Mesothelial cell of epicardium (in vitro differentiated cells): ENCODE measurements around the gene RILPL1. TPM values are rescaled to one million over a fixed set of nuclear protein-coding genes. Genes with fewer than 3 reads are reported as not detected.
"Not testable (repeated sequence)": the region's sequence is repeated elsewhere in the genome, so short reads cannot be mapped to it uniquely, and the experiment has no call there.

ENCODE experiments used
- DNase-seq, 2 experiments: peaks; one replicate each; pipeline ENCODE4 v3.0.0; 2021; ENCODE audit warnings: low spot score in 2 of 2; ENCODE audit not compliant: unreplicated experiment in 2 of 2
- H3K27ac Mint-ChIP-seq: 2 replicates; pipeline ENCODE4 v1.8.0; 2021; ENCODE audit warnings: mixed read lengths
- H3K27me3 Mint-ChIP-seq: 2 replicates; pipeline ENCODE4 v1.8.0; 2021; ENCODE audit warnings: low read depth, mixed read lengths
- H3K36me3 Mint-ChIP-seq: 2 replicates; pipeline ENCODE4 v1.8.0; 2021; ENCODE audit warnings: mixed read lengths
- H3K4me1 Mint-ChIP-seq: 2 replicates; pipeline ENCODE4 v1.8.0; 2021; ENCODE audit warnings: mixed read lengths
- H3K4me3 Mint-ChIP-seq: 2 replicates; pipeline ENCODE4 v1.8.0; 2021; ENCODE audit warnings: mild to moderate bottlenecking, moderate library complexity, mixed read lengths
- H3K9me3 Mint-ChIP-seq: 2 replicates; pipeline ENCODE4 v1.8.0; 2021; ENCODE audit warnings: mixed read lengths
- total RNA-seq: library from RNA; stranded (reverse); gene quantifications from 3 replicates; pipeline ENCODE4 v1.2.1, GENCODE V29; 2021
- TF ChIP-seq, protein P1 (sequence below): fragments of 200-600 bp; sonication (generic); IDR thresholded peaks from one replicate; pipeline ENCODE4 v1.5.0; 2021; ENCODE audit warnings: antibody characterized with exemption; ENCODE audit not compliant: unreplicated experiment

The RILPL1 gene
- total RNA-seq, 1 donor from 2014 or later, result 45.4 TPM

- Mint-ChIP-seq H3K36me3 (peaks cover 35% of the 10 kb centered on the region), H3K4me3 (no peak overlapping the region), H3K9me3 (no peaks in the 10 kb centered on the region), H3K27ac (peak overlapping the region; percentile 26), H3K27me3 (no peaks in the 10 kb centered on the region), H3K4me1 (peaks cover 18% of the 10 kb centered on the region)
- TF ChIP-seq, protein P1, sequence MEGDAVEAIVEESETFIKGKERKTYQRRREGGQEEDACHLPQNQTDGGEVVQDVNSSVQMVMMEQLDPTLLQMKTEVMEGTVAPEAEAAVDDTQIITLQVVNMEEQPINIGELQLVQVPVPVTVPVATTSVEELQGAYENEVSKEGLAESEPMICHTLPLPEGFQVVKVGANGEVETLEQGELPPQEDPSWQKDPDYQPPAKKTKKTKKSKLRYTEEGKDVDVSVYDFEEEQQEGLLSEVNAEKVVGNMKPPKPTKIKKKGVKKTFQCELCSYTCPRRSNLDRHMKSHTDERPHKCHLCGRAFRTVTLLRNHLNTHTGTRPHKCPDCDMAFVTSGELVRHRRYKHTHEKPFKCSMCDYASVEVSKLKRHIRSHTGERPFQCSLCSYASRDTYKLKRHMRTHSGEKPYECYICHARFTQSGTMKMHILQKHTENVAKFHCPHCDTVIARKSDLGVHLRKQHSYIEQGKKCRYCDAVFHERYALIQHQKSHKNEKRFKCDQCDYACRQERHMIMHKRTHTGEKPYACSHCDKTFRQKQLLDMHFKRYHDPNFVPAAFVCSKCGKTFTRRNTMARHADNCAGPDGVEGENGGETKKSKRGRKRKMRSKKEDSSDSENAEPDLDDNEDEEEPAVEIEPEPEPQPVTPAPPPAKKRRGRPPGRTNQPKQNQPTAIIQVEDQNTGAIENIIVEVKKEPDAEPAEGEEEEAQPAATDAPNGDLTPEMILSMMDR, result no peak
- no peak for DNase-seq
Observed at GRCh38 chr12:123516216-123516780, 17.2 kb downstream of the RILPL1 start.

DNA sequence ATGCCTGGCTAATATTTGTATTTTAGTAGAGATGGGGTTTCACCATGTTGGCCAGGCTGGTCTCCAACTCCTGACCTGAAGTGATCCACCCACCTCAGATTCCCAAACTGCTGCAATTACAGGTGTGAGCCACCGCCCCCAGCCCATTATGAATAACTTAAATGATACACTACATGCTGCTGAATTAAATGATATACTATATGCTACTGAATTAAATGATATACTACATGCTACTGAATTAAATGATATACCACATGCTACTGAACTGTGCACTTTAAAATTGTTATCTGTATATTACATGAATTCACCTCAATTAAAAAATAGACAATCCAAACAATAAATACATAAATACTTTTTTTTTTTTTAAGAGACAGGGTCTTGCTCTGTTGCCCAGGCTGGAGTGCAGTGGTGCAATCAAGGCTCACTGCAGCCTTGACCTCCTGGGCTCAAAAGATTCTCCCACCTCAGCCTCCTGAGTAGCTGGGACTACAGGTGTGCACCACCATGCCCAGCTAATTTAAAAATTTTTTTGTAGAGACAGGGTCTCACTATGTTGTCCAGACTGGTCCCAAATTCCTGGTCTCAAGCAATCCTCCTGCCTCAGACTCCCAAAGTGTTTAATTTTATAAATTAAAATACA, 18.8 kb downstream of the RILPL1 start:
- not testable (repeated sequence) for H3K9me3 Mint-ChIP-seq, H3K27ac Mint-ChIP-seq, H3K27me3 Mint-ChIP-seq, DNase-seq, H3K4me3 Mint-ChIP-seq
- Mint-ChIP-seq H3K36me3 (peaks cover 25% of the 10 kb centered on the region), H3K4me1 (peaks cover 13% of the 10 kb centered on the region)

GRCh38 chr12:123513805-123514204, 19.7 kb downstream of the RILPL1 start:
- Mint-ChIP-seq H3K9me3 (no peaks in the 10 kb centered on the region), H3K4me3 (no peak overlapping the region), H3K27ac (no peak overlapping the region), H3K27me3 (no peaks in the 10 kb centered on the region), H3K4me1 (peaks cover 5% of the 10 kb centered on the region), H3K36me3 (peaks cover 30% of the 10 kb centered on the region)
- DNase-seq, result no peak
- TF ChIP-seq, protein P1, result no peak

GRCh38 chr12:123512838-123513665, 20.5 kb downstream of the RILPL1 start:
- TF ChIP-seq, protein P1, result no peak
- H3K4me3 Mint-ChIP-seq, result no peak overlapping the region
- H3K36me3 Mint-ChIP-seq, result peaks cover 32% of the 10 kb centered on the region
- peaks cover 5% of the 10 kb centered on the region for H3K4me1 Mint-ChIP-seq
- no peaks in the 10 kb centered on the region for H3K9me3 Mint-ChIP-seq
- no peaks in the 10 kb centered on the region for H3K27me3 Mint-ChIP-seq
- no peak overlapping the region for H3K27ac Mint-ChIP-seq
- no peak for DNase-seq

DNA sequence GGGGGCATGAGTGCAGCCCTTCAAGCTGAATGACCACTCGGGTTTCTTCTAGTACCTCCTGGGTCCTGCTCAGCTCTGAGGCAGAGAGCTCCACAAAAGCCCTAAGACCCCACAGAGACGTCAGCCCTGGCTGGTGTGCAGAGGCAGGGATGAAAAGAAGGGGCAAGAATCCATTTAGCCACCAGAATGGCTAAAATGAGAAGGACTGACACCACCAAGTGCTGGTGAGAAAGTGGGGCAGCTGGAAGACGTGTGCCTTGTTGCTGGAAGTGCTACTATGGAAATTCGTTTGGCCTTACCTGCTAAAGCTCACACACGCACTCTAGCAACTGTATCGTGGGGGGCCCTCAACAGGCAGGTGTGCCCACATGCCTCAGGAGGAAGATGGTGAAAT, 26.7 kb downstream of the RILPL1 start:
- Mint-ChIP-seq H3K27ac (no peak overlapping the region), H3K27me3 (no peaks in the 10 kb centered on the region), H3K4me3 (no peak overlapping the region)

More for the DNA sequence above, 26.7 kb downstream of the RILPL1 start:
- H3K4me1 Mint-ChIP-seq, result no peaks in the 10 kb centered on the region
- no peaks in the 10 kb centered on the region for H3K9me3 Mint-ChIP-seq
- TF ChIP-seq, protein P1, result no peak
- DNase-seq, result no peak
- H3K36me3 Mint-ChIP-seq, result peaks cover 42% of the 10 kb centered on the region
